Liver (tissue), 9 donors: ENCODE results near the gene S100A16. TPM values are rescaled to one million over a fixed set of nuclear protein-coding genes. Genes with fewer than 3 reads are reported as not detected.

ENCODE experiments used
- DNase-seq: peaks from one replicate; pipeline ENCODE4 v3.0.0-alpha.2; 2017; ENCODE audit warnings: low spot score
- H3K27ac ChIP-seq, 2 donors: one replicate each; pipeline ENCODE4 v1.7.0; 2013; ENCODE audit warnings: inconsistent platforms in 2 of 2, low read length in 2 of 2, control low read depth in 1 of 2, low read depth in 1 of 2, mild to moderate bottlenecking in 1 of 2
- H3K27me3 ChIP-seq, 4 donors: one replicate each; pipeline versions ENCODE4 v1.6.1 to v1.7.0; 2013; ENCODE audit warnings: low read length in 3 of 4, inconsistent platforms in 1 of 4, mild to moderate bottlenecking in 1 of 4, moderate library complexity in 1 of 4; ENCODE audit not compliant: control insufficient read depth in 4 of 4, insufficient read depth in 4 of 4
- H3K36me3 ChIP-seq, 4 donors: one replicate each; pipeline versions ENCODE4 v1.6.1 to v1.7.0; 2013; ENCODE audit warnings: low read length in 3 of 4, mild to moderate bottlenecking in 3 of 4, low read depth in 1 of 4, moderate library complexity in 1 of 4; ENCODE audit not compliant: control insufficient read depth in 4 of 4, insufficient read depth in 3 of 4
- H3K4me1 ChIP-seq, 4 donors: one replicate each; pipeline versions ENCODE4 v1.6.1 to v1.7.0; 2013; ENCODE audit warnings: low read length in 3 of 4, mild to moderate bottlenecking in 3 of 4, moderate library complexity in 1 of 4; ENCODE audit not compliant: control insufficient read depth in 4 of 4, insufficient read depth in 4 of 4
- H3K4me3 ChIP-seq, 3 donors: one replicate each; pipeline versions ENCODE4 v1.6.1 to v1.7.0; 2013; ENCODE audit warnings: low read length in 3 of 3, control low read depth in 1 of 3, low read depth in 1 of 3, mild to moderate bottlenecking in 1 of 3
- H3K9ac ChIP-seq, 2 donors: one replicate each; pipeline ENCODE4 v1.7.0; 2013; ENCODE audit warnings: low read length in 2 of 2, mild to moderate bottlenecking in 2 of 2, moderate library complexity in 2 of 2, control low read depth in 1 of 2, low read depth in 1 of 2
- H3K9me3 ChIP-seq, 4 donors: one replicate each; pipeline versions ENCODE4 v1.6.1 to v1.7.0; 2013; ENCODE audit warnings: low read length in 3 of 4; ENCODE audit not compliant: control insufficient read depth in 4 of 4
- CTCF ChIP-seq: fragments of 150-350 bp; IDR thresholded peaks from 2 replicates; pipeline ENCODE4 v1.5.1; 2017; ENCODE audit warnings: improper control_type of control experiment, low read depth, low read length; ENCODE audit not compliant: missing input control
- EGR1 ChIP-seq, 2 donors: IDR thresholded peaks; 2 replicates each; pipeline ENCODE4 v1.6.1; 2016 to 2018; ENCODE audit warnings: antibody characterized with exemption in 2 of 2, low read depth in 2 of 2
- FOXA1 ChIP-seq: IDR thresholded peaks from 2 replicates; pipeline ENCODE4 v1.6.1; 2016; ENCODE audit warnings: antibody characterized with exemption
- FOXA2 ChIP-seq: IDR thresholded peaks from 2 replicates; pipeline ENCODE4 v1.6.1; 2016; ENCODE audit warnings: antibody characterized with exemption
- GABPA ChIP-seq, 2 donors: IDR thresholded peaks in 1 of 2; conservative IDR thresholded peaks in 1 of 2; 2 replicates each; pipeline ENCODE4 v1.6.1; 2016; ENCODE audit warnings: antibody characterized with exemption in 2 of 2, mild to moderate bottlenecking in 1 of 2, moderate library complexity in 1 of 2
- HNF4A ChIP-seq, 2 donors: conservative IDR thresholded peaks; 2 replicates each; pipeline ENCODE4 v1.6.1; 2016; ENCODE audit warnings: antibody characterized with exemption in 2 of 2, mild to moderate bottlenecking in 2 of 2
- HNF4G ChIP-seq: IDR thresholded peaks from 2 replicates; pipeline ENCODE4 v1.6.1; 2016; ENCODE audit warnings: antibody characterized with exemption
- JUND ChIP-seq, 2 donors: IDR thresholded peaks; 2 replicates each; pipeline ENCODE4 v1.6.1; 2016; ENCODE audit warnings: antibody characterized with exemption in 2 of 2
- NR2F2 ChIP-seq: IDR thresholded peaks from 2 replicates; pipeline ENCODE4 v1.6.1; 2016; ENCODE audit warnings: antibody characterized with exemption
- RAD21 ChIP-seq, 2 donors: IDR thresholded peaks; 2 replicates each; pipeline ENCODE4 v1.6.1; 2016; ENCODE audit warnings: antibody characterized with exemption in 2 of 2, mild to moderate bottlenecking in 2 of 2
- REST ChIP-seq: IDR thresholded peaks from 2 replicates; pipeline ENCODE4 v1.6.1; 2016; ENCODE audit warnings: antibody characterized with exemption, mild to moderate bottlenecking
- RXRA ChIP-seq, 2 donors: IDR thresholded peaks; 2 replicates each; pipeline ENCODE4 v1.6.1; 2017 to 2018; ENCODE audit warnings: antibody characterized with exemption in 2 of 2, mild to moderate bottlenecking in 1 of 2
- SP1 ChIP-seq: IDR thresholded peaks from 2 replicates; pipeline ENCODE4 v1.6.1; 2018; ENCODE audit warnings: antibody characterized with exemption, mild to moderate bottlenecking
- TAF1 ChIP-seq: conservative IDR thresholded peaks from 2 replicates; pipeline ENCODE4 v1.6.1; 2016; ENCODE audit warnings: antibody characterized with exemption, mild to moderate bottlenecking
- YY1 ChIP-seq: IDR thresholded peaks from 2 replicates; pipeline ENCODE4 v1.6.1; 2016; ENCODE audit warnings: antibody characterized with exemption, mild to moderate bottlenecking
- ZBTB33 ChIP-seq: IDR thresholded peaks from 2 replicates; pipeline ENCODE4 v1.6.1; 2016; ENCODE audit warnings: antibody characterized with exemption
- WGBS: extraction: QIAGEN DNeasy Blood & Tissue Kit; methylation state at CpG from one replicate; pipeline ENCODE4 v1.1.7; 2013; 5-methylcytosine and 5-hydroxymethylcytosine counted together
- polyA plus RNA-seq, 2 donors: library from polyadenylated mRNA; stranded (reverse) in 1 of 2; unstranded in 1 of 2; fragments of 200-250 nt in 1 of 2; fragments of >200 nt in 1 of 2; fragmentation: Nextera tagmentation in 1 of 2; extraction: Ambion mirVana in 1 of 2; gene quantifications; one replicate each; pipeline versions ENCODE4 v1.2.1 to v1.2.3, GENCODE V29; 2013 to 2015
- total RNA-seq, 2 donors: library from RNA; depleted of rRNA; stranded (reverse); fragments of >200 nt; gene quantifications; one replicate each; pipeline ENCODE4 v1.2.3, GENCODE V29; 2014
- TF ChIP-seq, protein P1 (sequence below): IDR thresholded peaks from 2 replicates; pipeline ENCODE4 v1.6.1; 2016; ENCODE audit warnings: antibody characterized with exemption
- TF ChIP-seq, protein P2 (sequence below): IDR thresholded peaks from 2 replicates; pipeline ENCODE4 v1.6.1; 2016; ENCODE audit warnings: antibody characterized with exemption
- donor health status: healthy.
- donor health status: healthy.
- donor health status: healthy.
- donor health status: healthy.
- donor health status: healthy.

S100A16 gene
- total and polyA plus RNA-seq, 4 donors = 27.3 to 142 (median 81.8) TPM

DNA sequence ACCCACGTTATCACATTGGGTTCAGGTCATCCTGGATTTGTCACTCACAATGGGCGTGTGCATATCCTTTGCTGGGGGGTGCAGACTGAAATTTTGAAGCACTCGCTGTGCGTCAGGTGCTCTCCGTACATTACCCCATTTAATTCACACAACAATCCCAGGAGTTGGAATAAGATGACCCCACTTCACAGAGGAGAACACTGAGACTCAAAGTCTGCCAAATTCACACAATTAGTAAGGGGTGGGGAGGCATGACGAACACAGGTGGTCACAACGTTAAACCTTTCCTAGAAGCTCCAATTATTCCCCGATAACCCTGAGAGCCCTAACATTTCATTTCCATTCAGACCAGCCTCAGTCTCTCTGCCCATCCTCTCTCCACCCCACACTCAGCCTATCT is 43.5 kb downstream of the S100A16 start:
- no peaks in the 10 kb centered on the region for H3K27me3 ChIP-seq
- DNase-seq = no peak
- H3K27ac ChIP-seq = no peak overlapping the region
- WGBS = 80% methylated on average over 8 of the region's 8 CpGs
- H3K36me3 ChIP-seq = no peaks in the 10 kb centered on the region
- no peak overlapping the region for H3K9ac ChIP-seq
- H3K4me1 ChIP-seq = peaks cover 0 to 10% (median 4%) of the 10 kb centered on the region in 4 donors
- H3K4me3 ChIP-seq = no peak overlapping the region
- H3K9me3 ChIP-seq = no peaks in the 10 kb centered on the region
- TF ChIP-seq, protein P1, sequence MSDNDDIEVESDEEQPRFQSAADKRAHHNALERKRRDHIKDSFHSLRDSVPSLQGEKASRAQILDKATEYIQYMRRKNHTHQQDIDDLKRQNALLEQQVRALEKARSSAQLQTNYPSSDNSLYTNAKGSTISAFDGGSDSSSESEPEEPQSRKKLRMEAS = no peak
- no peak for TF ChIP-seq REST
- TF ChIP-seq FOXA1 = no peak
- no peak for TF ChIP-seq FOXA2
- no peak for TF ChIP-seq JUND (IDR thresholded peaks at IDR 0.05)

DNA sequence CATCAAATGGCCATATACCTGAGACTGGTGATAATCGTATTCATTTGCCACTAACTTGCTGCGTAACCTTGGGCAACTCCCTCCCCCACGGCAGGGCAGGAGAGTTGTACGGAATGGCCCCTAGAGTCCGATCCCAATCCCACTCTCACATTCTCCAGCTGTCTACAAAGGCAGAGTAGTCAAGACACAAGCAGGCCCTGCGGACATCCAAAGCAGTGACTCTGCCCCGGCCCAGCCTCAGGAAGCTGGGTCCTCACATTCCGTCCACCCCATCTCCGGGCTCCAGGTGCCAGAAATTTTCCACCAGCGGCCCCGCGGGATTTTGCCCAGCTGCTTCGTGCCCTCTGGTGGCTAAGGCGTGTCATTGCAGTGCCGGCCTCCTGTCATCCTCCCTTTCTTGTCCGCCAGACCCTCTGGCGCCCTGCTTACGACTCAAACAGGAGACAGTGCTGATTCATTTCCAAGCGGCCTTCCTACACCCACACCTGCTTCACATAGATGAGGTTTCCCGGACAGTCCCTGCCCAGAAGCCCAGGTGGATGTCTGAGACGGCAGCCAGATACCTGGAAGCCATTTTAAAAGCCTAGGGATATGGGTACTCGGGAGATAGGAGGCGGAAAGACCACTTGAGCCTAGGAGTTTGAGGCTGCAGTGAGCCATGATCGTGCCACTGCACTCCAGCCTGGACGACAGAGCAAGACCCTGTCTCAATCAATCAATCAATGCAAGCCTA is 44.4 kb downstream of the S100A16 start:
- H3K27ac ChIP-seq = no peak overlapping the region
- no peaks in the 10 kb centered on the region for H3K27me3 ChIP-seq
- no peaks in the 10 kb centered on the region for H3K36me3 ChIP-seq
- peaks cover 0 to 10% (median 4%) of the 10 kb centered on the region in 4 donors for H3K4me1 ChIP-seq
- WGBS = 14% methylated on average over 25 of the region's 25 CpGs
- H3K9me3 ChIP-seq = no peaks in the 10 kb centered on the region
- H3K9ac ChIP-seq = no peak overlapping the region
- TF ChIP-seq, protein P2, sequence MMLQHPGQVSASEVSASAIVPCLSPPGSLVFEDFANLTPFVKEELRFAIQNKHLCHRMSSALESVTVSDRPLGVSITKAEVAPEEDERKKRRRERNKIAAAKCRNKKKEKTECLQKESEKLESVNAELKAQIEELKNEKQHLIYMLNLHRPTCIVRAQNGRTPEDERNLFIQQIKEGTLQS = no peak
- TF ChIP-seq SP1 (no peak), JUND (IDR thresholded peaks at IDR 0.05) (no peak), YY1 (peak; percentile 65), HNF4G (no peak), ZBTB33 (no peak), EGR1 (IDR thresholded peaks at IDR 0.05; ENCODE audit: low read depth in 2 of 2) (no peak), GABPA (IDR thresholded peaks at IDR 0.05 in 1 of 2, conservative IDR thresholded peaks at IDR 0.05 in 1 of 2) (no peak), CTCF (peak; percentile 98), FOXA2 (no peak), FOXA1 (no peak), REST (no peak), TAF1 (no peak), HNF4A (conservative IDR thresholded peaks at IDR 0.05) (no peak), RXRA (IDR thresholded peaks at IDR 0.05) (no peak), RAD21 (IDR thresholded peaks at IDR 0.05) (peak; percentile 95 to 97), NR2F2 (no peak)
- TF ChIP-seq, protein P1 = no peak
- H3K4me3 ChIP-seq = peak overlapping the region in 2 of 3 donors; percentile 2 to 30
- peak; percentile 85 for DNase-seq
